Hematopoietic multipotent progenitor cell treated with erythropoietin and hydrocortisone succinate and interleukin-3 and kit ligand, for 4 days (in vitro differentiated cells): ENCODE measurements around the gene ATF6.

Experiments
- DNase-seq: peaks from one replicate; pipeline ENCODE4 v3.0.0-alpha.2; 2015

ATF6 gene

GRCh38 chr1:162009501-162010174, 243.5 kb downstream of the ATF6 start:
- DNase-seq: no peak

- DNase-seq: no peak
Measured at GRCh38 chr1:162010175-162010506, 244.0 kb downstream of the ATF6 start.

GRCh38 chr1:162011337-162012012, 245.4 kb downstream of the ATF6 start:
- no peak for DNase-seq

GRCh38 chr1:162013289-162013688, 247.2 kb downstream of the ATF6 start:
- no peak for DNase-seq
